HG03520 (cell line): Measurements from ENCODE around the gene C13orf42.

Experiments
- ATAC-seq: cut with Tn5 transposase; IDR thresholded peaks from one replicate; pipeline ENCODE4 v1.9.1; 2021; ENCODE audit warnings: mild to moderate bottlenecking, moderate library complexity; ENCODE audit not compliant: unreplicated experiment

C13orf42 gene

DNA sequence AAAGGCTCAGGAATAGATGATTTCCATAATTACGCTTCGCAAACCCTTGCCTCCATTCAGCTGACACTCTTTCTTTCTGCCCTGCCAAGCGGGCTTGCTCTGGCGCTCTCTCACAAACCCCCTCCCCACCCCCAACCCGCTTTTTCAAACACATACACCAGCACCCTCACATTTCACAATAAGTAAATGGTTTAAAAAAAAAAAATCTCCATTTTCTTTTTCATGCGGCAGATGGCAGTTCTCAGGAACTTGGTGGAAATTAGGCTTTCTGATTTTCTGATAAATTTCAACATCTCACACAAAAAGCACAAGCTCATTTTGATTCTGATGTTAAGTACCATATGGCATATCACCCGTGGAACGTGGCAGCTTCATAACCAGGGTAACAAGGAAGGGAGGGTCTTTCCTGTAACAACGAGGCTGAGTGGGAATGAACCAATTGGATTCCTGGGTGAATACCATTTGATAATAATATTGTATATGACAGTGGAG, 43.8 kb downstream of the C13orf42 start:
- ATAC-seq: no peak

GRCh38 chr13:51066091-51066831, 44.8 kb downstream of the C13orf42 start:
- no peak for ATAC-seq

DNA sequence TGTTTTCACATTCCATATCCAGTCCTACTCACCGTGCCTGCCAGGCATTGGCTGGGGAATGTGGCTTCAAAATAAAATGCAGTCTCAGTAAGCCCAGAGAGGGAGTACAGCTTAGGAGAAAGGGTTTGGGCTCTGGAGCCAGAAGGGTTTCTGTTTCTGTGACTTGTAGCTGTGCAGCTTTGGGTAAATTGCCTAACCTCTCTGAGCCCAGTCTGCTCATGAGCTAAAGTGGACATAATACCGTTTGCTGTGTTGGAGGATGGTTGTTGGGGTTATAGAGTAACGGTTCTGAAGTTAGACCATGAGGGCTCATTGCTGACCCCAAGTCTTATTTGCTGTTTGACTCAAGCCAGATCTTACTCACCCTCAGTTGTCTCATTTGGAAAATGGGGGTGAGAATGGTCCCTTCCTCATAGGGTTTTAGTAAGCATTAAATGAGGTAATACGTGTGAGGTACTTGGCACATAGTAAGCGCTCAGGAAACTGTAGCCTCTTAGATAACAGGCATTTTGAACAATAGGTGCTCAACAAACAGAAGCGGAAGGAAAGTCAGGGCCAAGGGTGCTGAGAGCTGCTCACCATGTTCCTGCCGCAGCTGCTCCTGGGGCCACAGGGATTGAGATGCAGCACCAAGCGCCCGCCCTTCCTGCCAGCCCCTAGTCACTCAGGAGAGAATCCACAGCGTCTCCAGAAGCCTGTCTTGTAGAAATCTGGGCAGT, 45.5 kb downstream of the C13orf42 start:
- ATAC-seq: no peak

DNA sequence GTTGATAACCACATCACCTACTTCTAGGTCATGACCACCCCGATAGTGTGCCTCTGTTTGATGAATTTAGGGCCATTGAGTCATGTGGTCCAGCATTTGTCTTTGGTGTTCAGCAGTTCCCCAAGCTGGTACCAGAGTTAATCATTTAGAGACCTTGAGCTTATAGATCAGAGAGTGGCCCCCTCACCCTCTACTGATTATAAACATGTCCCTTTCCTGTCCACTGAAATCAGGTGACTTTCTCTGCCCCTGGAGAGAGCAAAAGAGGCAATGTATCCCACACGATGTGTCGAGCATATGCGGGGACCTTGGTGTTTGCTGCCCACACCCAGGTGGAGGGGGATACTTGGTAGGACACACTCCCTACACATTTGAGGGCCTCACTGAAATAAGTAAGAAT, 46.3 kb downstream of the C13orf42 start:
- no peak for ATAC-seq

GRCh38 chr13:51063909-51064308, 47.2 kb downstream of the C13orf42 start:
- ATAC-seq: no peak

DNA sequence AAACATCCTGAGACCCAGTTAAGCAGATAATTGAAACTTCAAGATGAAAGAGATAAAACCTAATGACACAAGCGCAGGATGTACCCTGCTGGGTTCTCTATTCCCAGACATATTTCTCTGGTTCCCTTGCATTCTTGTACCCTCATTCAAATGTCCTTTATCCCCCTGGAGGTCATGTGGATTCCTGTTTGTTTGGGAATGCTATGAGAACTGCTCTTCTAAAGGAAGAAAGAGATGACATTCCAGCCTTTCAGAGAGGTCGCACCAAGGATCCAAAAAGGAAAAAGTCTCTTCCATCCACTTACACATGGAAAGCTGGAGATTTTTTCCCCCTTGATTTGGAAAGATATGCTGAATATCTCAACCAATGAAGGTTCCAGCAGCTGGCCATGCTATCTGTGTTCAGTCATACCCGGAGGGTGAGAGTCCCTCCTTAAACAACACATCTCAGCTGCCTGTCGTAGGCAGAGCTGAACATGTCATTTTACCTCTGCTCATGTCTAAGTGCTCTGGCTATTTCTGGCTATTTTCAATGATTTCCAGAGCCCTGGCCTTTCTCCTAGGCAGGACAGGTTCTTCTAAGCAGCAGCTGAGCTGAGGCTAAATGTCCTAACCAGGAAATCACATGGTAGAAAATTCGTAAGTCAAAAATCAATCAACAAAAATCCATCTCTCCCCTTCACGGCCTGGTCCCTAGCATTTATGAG, 52.5 kb downstream of the C13orf42 start:
- ATAC-seq: no peak

- no peak for ATAC-seq
Measured at GRCh38 chr13:51057906-51058305, 53.2 kb downstream of the C13orf42 start.

DNA sequence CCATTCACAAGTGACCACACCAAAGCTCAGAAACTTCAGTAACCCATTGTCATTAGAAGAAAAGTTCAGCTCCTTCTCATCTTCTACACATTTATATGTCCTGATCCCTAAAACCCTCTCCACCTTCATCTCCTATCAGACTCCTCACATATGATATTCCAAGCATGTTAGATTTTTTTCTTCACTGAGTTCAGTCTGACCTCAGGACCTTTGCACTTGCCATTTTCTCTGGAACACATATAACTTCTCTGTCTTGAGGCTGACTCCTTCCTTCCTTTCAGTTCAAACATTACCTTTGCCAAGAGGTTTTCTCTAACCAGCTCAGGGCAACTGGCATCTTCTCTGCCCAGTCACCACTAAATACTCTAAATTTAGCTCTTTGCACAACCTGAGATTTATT, 54.1 kb downstream of the C13orf42 start:
- no peak for ATAC-seq

DNA sequence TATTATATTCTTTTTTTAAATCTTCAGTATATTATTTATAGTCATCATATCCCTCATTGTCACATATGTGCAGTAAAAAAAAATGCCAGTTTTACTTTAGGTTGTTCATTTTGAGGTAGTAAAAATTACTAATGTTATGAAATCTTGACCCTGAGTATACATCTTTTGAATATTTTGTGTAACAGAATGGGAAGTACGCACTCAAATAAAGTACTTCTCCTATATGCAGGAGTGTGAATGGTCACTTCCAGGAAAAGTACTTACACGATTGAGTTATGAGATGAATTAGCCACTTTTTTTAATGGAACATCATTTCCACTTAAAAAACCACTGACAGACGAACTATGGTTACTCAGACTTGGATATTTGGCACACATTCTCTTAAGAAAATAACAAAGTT, 58.5 kb downstream of the C13orf42 start:
- ATAC-seq: no peak

GRCh38 chr13:51050021-51050830, 60.8 kb downstream of the C13orf42 start:
- ATAC-seq: no peak

DNA sequence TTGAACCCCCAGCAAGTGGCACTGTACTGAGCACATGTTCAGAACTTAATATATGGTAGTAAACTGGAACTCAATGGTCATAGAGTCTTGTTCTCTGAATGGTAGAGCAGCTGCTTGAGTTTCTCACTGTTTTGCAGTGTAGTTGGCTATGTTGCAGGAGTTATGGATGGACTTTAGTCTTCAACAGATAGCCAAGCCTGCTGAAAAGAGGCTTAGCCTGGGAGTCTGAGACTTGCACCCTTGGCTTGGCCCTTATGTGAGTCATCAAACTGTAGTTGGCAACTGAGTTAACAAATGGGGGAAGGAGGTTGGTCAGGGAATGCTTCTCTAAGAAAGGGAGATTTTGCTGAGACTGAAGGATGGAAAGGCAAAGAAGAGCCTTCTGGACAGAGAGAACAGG, 62.5 kb downstream of the C13orf42 start:
- no peak for ATAC-seq

- no peak for ATAC-seq
Measured at GRCh38 chr13:51048166-51048461, 63.0 kb downstream of the C13orf42 start.

DNA sequence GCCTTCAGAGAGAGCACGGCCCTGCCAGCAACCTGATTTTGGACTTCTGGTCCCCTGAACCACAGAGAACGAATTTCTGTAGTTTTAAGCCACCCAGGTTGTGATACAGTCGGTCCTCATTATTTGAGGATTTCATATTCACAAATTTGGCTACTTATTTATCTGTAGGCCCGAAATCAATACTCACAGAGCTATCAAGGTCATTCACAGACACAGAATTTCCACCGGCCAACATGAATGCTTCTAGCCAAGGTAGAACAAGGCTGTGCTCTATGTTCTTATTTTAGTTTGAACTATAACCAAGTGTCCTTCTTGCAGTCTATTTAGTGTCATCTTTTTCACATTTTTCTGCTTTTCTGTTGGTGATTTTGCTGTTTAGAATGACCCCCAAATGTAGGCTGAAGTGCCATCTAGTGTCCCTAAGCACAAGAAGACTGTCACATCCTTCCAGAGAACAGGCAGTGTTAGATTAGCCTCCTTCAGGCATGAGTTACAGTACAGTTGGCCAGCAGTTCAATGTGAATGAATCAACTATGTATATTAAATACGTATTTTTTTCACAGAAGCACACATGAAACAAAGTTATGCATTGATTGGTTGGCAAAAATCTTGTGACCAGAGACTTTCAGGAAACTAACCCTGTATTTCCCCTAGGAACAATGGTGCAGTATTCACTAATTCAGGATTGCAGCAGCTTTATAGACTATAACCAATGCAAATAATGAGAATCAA, 63.5 kb downstream of the C13orf42 start:
- no peak for ATAC-seq

DNA sequence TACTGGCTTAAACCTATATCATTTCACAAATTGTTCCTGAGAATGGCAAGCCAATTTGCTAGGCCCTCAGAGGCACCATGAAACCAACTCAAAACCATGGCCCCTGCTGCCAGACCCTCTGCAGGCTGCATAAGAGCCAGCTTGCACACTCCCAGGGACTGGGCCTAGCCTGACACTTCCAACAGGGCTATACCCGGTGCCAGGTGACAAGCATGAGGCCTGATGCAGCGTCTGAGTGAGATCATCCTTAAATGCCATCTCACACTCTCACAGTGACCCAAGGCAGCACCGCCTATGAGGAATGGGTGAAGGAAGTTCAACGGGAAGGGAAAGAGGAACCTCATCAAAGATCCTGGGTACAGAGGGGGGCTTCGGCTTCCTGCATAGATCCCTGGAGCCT, 65.6 kb downstream of the C13orf42 start:
- ATAC-seq: no peak

GRCh38 chr13:51044023-51044665, 66.9 kb downstream of the C13orf42 start:
- no peak for ATAC-seq

DNA sequence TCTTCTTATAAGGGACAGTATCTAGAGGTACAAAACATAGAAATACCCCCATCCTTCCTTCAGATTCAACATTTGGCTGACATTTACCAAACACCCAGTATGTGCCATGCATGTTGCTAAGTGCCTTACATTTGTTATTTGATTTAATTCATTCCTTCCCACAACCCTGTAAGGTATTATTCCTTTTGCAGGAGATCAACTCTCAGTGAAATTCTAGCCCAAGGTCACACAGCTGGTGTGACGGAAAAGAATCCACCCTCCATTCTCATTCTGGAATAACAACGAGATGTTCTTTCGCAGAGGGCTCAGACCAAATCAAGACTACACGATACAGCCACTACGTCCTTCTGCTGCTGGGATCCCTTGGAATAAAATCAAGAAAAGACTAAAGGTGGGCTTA, 67.8 kb downstream of the C13orf42 start:
- ATAC-seq: no peak

- ATAC-seq: no peak
Measured at GRCh38 chr13:51041710-51042109, 69.4 kb downstream of the C13orf42 start.

GRCh38 chr13:51041126-51041525, 69.9 kb downstream of the C13orf42 start:
- ATAC-seq: no peak

GRCh38 chr13:51040431-51040830, 70.6 kb downstream of the C13orf42 start:
- no peak for ATAC-seq

GRCh38 chr13:51036418-51036817, 74.7 kb downstream of the C13orf42 start:
- no peak for ATAC-seq
